B cell (primary cell): ENCODE data around the gene TM4SF5.

Experiments used
- EZH2 ChIP-seq: IDR thresholded peaks from 2 replicates; pipeline ENCODE4 v1.6.1; 2012; ENCODE audit warnings: borderline replicate concordance, low read depth, mild to moderate bottlenecking, moderate library complexity, low read length; ENCODE audit not compliant: insufficient read depth, poor library complexity, severe bottlenecking
- TF ChIP-seq, protein P1 (sequence below): fragments of 200-600 bp; IDR thresholded peaks from one replicate; pipeline ENCODE4 v1.8.0; 2022; ENCODE audit warnings: antibody characterized with exemption, mild to moderate bottlenecking

- TF ChIP-seq, protein P1, sequence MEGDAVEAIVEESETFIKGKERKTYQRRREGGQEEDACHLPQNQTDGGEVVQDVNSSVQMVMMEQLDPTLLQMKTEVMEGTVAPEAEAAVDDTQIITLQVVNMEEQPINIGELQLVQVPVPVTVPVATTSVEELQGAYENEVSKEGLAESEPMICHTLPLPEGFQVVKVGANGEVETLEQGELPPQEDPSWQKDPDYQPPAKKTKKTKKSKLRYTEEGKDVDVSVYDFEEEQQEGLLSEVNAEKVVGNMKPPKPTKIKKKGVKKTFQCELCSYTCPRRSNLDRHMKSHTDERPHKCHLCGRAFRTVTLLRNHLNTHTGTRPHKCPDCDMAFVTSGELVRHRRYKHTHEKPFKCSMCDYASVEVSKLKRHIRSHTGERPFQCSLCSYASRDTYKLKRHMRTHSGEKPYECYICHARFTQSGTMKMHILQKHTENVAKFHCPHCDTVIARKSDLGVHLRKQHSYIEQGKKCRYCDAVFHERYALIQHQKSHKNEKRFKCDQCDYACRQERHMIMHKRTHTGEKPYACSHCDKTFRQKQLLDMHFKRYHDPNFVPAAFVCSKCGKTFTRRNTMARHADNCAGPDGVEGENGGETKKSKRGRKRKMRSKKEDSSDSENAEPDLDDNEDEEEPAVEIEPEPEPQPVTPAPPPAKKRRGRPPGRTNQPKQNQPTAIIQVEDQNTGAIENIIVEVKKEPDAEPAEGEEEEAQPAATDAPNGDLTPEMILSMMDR = no peak
- TF ChIP-seq EZH2 = no peak
Observed at GRCh38 chr17:4738136-4739121, 33.3 kb upstream of the TM4SF5 start.
